ENCODE measurements around the gene MYLK.

- TF ChIP-seq POLR2AphosphoS5 (IDR thresholded peaks at IDR 0.05; ENCODE audit: borderline replicate concordance, low read depth, low read length) (no peak), EZH2 (IDR thresholded peaks at IDR 0.05) (no peak), FOXP2 (optimal IDR thresholded peaks at IDR 0.05; ENCODE audit: control extremely low read depth, extremely low read length, insufficient read depth) (no peak)
These were observed 132.7 kb downstream of the MYLK start for GRCh38 chr3:123751433-123751832.

Data from SK-N-MC (cell line).